OCI-LY7 (cell line): ENCODE data around the gene HAGHL.

Experiments used
- CTCF ChIP-seq: fragments of 200-600 bp; sonication (generic); conservative IDR thresholded peaks from 2 replicates; pipeline ENCODE4 v1.5.1; 2014; ENCODE audit warnings: mild to moderate bottlenecking, antibody characterized with exemption, low read length, moderate library complexity, mixed read lengths
- EZH2phosphoT487 ChIP-seq: fragments of 200-600 bp; sonication (generic); IDR thresholded peaks from 2 replicates; pipeline ENCODE4 v1.6.1; 2018; ENCODE audit warnings: low read depth, borderline replicate concordance, mild to moderate bottlenecking, mixed run types, antibody characterized with exemption, low read length, moderate library complexity, mixed read lengths

- TF ChIP-seq CTCF (no peak), EZH2phosphoT487 (no peak)
Observed at GRCh38 chr16:704552-705380, 22.1 kb upstream of the HAGHL start.
